Activated T-cell treated with anti-CD3 and anti-CD28 coated beads, Interleukin-2, amount 50 U/mL, for 1 hour (primary cell): Measurements from ENCODE around the gene SIX3.

ENCODE experiments used
- DNase-seq: peaks from one replicate; pipeline ENCODE4 v3.0.0-alpha.2; 2020

Gene SIX3

DNA sequence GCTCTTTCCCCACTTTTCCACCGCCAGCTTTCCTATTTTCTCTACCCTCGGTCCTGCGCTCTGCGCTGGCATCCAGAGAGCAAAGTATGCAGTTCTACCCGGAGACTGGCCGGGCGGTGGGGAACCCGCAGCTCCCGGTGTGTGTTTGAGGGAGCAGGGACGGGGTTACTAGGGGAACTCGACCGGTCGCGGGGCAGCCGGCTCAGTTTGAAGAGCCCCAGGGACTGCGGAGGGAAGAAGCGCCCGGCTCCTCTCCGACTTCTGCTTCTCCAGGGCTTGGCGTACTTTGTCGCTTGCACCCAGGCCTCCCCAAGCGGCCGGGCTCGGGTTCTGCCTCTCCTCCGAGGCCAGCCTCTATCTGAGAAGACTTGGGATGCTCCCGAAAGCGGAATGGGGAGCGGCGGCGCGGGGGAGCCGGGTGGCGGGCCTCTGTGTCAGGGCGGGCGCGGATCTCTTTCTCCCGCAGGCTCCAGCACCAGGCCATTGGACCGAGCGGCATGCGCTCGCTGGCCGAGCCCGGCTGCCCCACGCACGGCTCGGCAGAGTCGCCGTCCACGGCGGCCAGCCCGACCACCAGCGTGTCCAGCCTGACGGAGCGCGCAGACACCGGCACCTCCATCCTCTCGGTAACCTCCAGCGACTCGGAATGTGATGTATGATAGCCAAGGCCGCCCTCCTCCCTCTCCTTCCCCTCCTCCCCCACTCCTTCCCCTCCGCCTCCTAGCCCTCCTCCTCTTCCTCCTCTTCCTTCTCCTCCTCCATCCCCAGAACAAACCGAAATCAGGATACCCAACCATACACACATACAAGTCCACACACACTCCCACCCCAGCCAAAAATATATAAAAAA, 2.8 kb downstream of the SIX3 start:
- no peak for DNase-seq

DNA sequence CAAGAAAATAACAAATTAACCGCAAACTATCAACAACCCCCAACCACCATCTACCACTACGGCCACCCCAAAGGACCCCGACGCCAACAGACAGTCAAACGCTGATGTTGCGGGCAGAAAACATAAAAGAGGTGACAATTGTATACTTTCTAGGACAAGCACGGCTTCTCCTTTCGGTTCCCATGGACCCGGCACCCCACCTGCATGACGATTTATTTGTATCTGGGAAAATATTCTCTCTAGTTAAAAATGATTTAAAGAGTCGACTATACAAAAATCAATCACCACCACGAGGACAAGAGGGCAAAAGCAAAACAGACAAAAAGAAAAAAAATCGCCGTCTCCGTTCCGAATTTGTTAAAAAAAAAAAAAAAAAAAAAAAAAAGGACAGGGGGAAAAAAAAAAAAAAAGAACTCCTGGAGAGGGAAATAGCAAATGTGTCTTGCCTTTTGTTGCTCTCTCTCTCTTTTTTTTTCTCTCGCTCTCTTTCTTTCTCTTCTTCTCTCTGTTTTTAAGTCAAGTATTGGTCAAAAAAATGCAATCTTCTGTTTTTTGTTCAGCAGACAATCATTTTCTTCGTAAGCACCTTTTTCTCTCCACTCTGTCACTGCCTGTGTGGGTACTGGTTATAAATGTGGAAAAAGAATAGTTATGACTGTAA, 3.6 kb downstream of the SIX3 start:
- DNase-seq, result no peak

DNA sequence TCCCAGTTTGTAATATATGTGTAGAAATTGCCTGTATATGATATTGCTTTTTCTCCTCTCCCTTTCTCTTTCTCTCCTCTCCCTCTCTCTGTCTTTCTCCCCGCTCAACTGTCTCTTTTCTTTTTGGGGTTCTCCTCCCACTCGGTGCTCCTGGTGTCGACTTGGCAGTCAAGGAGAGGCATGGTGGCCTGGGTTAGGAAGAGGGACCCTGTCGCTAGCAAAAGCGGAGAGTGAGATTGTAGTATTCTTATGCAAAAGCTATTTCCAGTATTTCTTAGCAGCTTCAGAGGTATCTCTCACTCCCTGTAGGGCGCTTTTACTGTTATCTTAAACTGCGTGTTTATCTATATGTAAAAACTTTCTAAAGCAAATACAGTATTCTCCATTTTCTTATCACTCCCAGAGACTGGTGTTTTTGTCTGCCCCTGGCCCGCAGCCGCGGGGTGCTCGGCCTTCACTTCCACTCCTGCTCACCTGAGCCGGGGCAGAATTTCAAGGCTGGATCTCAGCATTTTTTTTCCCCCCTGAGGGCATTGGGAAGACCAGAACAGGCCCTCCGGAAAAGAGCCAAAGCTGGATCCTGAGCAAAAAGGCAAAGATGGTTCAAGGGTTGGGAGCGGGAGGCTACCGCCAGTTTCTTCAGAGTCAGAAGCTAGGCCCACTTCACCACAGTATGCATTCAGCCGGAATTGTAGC, 4.3 kb downstream of the SIX3 start:
- DNase-seq, result no peak

DNA sequence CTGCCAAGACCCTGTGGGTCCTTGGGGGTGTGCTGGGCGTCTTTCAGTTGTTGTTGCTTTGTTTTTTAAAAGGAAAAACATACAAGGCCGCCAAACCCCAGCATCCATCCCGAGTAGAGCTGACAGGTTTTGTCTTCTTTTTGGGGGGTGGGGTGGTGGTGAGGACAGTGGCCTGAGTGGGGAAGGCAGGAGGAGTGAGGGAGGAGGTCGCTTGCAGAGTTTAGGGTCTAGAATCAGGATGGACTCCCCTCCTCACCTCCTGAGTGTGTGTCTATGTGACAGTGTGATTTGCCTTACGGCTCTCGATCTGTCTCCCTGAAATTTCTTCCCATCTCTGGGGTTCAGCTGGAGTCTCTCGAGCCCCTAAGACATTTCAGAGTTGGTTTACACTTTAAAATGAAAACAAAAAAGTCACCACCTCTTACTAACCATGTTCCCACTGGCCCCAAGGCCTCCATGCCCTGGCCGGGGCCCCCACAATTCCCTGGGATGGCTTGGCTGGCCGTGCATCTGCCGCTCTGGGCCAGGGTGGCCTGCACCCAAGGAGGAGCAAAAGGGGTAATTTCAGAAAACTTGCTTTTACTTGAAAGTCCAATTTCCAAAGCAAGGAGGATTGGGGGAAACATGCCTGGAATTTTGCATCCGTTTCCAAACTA, 5.0 kb downstream of the SIX3 start:
- no peak for DNase-seq

DNA sequence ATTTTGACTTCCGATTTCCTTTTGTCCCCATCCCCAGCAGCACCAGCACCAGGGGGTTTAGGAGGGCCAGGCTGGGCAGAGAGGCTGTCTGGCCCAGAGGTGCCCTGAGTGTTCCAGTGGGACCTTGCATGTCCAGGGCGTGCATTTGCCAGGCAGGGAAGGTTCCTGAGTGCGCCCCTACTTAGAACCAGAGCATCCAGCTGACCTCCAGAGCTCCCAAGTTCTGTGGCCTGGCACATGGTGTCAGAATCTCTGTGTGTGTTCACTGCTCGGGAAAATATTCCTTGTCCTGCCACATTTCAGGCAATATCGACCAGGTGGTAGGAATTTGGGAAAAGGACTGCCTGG, 5.5 kb downstream of the SIX3 start:
- DNase-seq, result no peak

DNA sequence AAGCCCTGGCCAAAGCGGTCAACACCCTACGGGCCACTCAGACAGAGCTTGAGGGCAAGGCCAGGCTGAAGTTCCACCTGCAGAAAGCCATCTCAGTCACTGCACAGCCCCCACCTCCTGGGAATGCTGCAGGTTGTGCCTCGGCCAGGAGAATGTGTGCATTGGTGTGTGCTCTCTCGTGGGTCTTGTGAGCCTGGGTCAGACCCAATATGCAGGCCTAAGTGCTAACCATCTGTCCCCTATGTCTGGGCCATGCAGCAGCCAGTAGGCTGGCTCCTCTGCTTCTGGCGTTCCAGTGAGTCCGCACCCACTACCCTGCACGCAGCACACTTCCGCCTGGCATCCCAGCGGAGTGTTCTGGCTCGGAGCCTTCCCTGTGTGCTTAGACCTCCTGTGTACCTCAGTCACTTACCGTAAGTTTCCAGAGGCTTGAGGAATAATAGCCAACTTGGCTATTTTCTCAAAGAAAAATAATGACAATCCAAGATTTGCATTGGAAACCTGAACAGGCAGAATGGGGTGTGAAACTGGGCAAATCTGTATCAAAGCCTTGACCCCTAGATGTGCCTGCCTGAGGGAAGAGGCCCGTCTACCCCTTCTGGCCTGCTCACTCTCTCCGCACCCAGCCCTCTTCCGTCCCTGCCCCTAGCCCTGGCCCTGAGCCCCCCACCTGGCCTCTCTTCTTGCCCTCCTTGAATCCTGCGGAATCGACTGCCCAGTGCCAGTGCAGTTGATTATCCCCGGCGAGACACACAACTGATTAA, 7.2 kb downstream of the SIX3 start:
- DNase-seq, result no peak

DNA sequence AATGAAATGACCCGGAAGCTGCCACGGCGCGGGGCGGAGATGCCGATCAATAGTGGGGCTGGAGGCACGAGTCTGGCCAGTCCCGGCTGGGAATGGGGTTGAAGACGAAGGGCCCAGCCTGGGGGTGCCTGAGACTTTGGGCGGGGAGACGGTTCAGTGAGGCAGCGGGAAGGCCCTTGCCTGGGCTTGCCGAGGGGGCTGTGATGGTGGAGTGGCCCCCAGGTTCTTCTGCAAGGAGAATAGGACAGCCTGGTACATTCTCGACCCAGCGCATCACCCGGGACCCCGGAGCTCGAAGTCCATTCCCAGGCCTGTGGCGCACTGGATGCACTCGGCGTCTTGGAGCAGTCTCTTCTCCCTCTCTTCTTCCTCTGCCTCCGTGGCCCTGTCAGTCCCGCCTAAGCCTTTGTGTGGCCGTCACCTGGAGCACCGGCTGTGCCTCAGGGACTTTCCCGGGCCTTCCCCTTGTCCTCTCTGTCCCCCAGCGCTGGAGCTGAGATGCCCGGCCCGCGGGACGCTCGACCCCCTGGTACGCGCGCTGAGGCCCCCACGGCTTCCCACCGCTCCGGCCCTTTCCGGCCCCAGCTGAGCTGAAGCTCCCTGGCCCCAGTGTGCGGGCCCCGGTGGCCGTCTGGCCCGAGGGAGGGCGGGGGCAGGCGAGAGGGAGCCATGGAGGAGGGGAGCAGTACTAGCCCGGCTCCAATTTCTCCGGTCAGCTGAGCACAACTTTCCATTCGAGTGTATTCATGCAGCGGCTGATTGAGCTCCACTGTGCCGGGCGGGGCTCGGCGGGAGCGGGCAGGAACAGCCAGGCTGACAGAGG, 8.0 kb downstream of the SIX3 start:
- no peak for DNase-seq

DNA sequence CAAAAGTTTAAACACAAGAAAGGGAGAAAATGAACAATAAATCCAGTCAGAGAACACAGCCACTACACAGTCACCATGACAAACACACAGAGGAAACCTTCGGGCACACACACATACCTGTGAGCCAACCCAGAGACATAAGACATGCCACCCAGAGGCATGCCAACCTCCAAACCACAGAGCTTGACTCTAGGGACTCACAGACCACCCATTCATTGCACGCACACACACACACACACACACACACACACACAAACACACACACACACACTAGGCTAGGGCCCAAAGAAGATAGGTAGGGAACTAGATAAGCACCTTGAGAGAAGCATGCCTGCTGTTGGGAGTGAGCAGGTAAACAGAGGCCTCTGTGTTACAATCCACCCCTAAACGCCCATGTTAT, 9.1 kb downstream of the SIX3 start:
- DNase-seq, result no peak

DNA sequence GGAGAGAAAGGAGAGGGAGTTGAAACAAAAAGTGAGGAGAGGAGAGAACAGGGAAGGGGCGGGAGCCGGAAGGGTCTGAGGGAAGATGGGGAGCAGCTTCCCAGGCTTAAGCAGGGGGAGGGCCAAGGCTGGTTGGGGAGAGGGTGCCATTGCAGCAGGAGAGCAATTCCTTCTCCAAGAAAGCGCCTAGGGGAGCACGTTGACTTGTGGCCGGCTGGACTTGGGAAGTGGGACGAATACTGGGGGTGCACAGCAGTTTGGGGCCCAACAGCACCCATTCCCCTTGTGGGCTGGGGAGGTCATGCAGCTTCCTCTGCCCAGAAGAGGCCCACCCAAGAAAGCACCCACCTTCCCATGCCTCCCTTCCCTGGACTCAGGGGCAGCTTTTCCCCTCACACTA, 9.6 kb downstream of the SIX3 start:
- no peak for DNase-seq

DNA sequence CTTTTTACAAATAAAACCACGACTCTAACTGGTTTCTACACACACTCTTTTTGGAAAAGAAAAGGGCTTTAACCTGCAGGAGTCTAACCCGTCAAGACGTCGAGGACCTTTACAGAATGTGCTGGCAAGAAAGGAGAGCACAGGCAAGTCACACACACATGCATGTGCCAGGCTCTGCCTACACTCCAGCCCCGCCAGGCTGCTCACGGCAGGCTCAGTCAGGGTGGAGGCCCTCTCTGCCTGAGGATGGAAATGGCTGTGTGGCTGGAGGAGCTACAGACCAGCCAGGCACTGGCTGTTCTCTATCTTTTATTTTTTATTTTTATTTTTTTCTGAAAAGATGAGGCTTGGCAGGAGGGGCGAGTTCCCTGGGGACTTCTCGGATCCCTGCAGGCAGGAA, 10.2 kb downstream of the SIX3 start:
- DNase-seq, result no peak

DNA sequence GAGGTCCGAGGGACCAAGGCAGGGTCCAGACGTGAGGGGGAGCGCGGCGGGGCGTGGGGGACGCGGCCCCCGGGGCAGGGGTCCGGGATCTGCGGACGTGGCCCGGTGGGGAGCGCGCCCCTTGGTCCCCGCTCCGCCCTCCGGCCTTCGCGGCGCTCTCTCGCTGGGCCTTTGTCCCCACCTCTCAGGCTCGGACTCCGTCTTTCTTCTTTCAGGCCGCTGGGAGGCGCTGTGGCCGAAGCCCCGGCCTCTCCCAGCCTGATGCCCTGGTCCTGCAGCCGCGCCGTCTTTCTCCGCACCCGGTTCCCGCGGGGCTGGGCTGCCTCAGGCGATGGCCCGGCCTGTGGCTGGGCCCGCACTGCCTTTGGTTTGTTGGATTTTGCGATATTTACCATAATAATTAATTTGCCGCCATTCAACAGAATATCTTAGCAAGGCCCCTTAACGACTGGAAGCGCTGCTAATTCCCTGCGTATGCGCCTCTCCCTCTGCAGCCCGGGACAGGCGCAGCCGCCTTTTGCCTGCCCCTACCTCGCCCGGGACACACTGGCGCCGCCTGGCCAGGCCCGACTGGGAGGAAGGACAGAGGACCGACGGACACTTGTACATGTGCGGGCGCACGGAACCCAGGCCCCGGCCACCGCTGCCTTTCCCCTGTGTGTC, 10.8 kb downstream of the SIX3 start:
- no peak for DNase-seq

DNA sequence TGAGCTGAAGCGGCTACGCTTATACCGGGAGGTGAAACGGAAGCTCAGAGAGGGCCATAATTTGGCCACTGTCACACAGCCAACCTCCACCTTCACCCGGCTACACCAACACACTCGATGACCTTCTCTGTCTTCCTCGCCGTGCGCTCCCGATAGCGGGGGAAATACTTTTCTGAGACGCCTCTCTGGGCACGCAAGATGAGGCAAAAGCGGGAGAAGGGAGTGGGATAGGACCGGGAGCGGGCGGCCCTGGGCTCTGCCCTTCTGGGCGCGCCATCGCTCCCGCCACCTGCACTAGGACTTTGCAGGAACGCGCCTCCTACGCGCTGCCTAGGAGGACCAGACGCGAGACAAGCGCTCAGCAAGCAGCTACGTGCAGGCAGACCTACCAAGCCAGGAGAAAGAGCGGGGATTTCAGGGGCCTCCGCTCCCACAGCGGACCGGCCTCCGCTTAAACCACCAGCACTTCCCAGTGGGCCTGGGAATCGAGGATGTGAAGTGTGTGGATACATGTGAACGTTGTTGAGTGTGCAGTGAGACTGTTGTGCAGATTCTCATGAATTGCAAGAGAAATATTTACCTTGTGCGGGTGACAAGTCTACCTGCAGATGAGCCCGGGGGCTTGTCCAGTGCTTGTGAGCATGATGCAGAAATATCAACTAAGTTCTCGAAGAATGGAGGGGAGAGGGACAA, 11.4 kb downstream of the SIX3 start:
- DNase-seq, result no peak

DNA sequence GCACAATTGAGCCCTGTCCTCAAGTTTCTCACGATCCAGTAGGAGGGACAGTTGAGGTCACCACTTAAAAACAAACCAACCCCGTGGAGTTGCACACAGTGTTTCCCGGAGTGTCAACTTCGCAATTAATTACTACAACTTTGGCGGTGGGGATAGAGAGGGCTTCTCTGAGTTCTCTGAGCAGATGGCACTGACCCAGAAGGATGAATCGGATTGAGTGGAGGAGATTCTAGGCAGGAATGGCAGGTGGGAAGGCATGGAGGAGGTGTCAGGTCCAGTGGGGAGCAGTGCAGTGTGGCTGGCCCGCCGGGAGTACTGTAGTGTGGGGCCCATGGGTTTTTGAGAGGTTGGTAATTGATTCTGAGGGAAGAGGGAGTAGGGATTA, 12.0 kb downstream of the SIX3 start:
- no peak for DNase-seq

DNA sequence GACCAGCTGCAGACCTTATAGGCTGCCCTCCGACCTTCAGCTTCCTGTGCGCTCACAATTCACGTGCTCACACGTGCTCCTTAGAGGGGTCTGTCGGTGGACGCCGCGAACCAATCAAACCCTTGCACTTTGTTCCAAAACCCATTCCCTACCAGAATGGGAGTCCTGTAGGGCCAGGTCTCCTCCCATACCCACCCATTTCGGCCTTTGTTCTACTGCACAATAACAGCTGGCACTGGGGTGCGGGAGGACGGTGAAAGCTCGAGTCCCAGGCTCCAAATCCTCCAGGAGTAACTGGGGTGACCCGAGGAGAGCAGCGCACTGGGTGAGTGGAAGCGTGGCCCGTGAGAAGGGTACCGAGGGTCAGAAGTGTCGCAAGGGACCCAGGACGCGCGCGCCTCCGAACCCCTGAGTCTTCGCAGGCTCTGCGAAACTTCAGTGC, 13.0 kb downstream of the SIX3 start:
- DNase-seq, result no peak

DNA sequence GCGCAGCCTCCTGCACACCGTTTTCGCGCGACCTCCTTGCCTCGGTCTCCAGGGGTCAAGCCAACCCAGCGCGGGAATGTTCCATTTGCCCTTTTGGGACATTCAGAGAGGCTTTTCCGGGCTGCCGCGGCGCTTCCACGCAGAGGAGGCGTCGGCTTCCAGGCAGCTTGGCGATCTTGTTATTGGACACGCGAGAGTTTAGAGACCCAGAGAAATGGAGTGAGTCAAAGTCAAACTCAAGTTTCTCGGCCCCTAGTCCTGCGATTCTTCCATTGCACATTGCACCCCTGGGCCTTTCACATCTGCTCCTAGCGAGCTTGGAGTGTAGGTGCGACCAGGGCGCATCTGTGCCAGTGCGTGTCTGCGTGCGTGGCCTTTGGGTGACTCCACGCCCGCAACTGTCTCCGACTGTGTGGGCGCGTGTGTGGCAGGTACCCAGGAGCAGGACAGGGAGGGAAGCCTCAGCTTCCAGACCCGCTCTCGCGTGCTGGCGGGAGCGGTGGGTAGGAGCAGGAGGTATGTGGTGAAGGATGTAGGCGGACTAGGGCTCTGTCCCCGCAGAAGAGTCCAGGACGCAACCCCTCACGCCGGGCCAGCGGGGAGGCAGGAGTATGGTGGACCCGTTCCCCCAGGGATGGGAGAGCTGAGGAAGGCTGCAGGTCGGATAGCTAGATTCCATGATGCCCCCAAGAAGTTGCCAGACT, 13.5 kb downstream of the SIX3 start:
- DNase-seq, result no peak

DNA sequence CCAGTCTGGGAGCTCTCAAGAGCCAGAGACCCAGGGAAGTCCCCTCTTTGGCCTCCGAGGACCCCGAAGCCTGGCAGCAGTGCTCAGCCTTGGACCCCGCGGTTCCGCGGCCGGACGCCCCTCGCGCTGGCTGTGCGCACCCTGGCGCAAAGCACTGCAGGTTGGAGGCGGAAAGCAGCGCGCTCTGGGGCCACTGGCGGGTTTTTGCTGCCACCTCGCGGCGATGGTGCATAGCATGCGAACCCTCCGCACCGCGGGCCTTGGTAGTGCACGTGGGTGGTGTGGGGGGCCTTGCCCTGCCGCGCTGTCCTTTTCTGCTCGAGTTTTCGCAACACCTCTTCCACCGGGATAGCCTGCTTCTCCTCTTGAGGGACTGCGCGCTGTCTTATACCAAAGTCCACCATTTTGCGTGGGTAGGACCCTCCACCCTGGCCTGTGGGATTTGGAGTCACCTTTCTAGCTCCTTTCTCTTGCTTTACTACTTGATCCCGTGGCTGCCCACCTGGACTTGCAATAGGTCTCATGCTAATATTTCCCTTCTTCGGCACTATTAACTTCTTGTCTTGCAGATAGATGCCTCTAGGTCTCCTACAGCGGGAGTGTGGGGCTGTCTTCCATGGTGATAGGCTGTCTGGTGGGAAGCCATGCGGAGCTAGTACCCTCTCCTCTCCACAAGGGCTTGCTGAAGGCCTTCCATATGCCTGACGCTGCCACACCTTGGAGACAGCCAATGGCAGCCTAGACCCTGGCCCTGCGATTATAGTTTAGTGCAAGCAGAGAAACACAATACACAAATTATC, 14.3 kb downstream of the SIX3 start:
- peak; percentile 78 for DNase-seq

DNA sequence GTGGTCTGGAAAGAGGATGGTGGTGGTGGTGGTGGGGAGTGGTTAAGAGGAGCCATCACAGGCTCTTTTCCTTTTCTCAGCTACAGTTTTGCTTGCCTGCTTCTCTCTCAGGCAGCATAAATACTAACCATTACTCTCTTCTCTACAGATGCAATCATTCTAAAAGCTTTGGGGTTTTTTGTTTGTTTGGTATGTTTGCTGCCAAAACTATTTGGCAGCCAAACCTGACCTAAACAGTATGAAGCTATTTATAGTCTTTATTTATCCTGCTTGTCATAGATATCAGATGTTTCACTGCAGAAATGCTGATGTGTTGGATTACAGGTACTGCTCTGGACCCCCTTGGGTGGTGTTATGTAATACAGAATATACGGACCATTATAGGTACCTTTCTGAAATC, 15.3 kb downstream of the SIX3 start:
- no peak for DNase-seq

DNA sequence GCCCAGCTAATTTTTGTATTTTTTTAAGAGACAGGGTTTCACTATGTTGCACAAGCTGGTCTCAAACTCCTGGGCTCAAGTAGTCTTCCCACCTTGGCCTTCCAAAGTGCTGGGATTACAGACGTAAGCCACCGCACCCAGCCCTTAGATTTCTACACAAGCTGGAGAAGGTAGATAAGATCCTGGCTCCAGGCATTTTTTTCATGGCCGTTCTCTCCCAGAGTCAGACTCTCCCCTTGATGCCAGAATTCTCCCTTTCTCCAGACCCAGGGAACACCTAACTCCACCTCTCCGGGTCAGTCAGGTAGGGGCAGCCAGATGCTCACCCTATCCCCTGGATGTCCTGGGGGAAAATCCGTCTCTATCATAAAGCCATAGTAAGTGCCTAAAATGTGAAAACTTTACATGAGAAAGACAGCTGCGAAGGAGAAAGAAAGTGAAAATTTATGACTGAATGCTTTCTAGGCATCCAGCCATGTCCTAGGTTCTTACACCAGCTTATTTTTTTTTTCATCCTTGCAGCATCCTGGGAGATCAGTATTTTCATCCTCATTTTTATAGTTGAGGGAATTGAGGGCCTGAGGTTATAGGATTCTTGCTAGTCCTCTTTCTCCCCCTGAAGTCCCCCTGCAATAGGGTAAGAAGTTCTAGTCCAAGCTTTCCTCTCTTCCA, 16.3 kb downstream of the SIX3 start:
- no peak for DNase-seq

DNA sequence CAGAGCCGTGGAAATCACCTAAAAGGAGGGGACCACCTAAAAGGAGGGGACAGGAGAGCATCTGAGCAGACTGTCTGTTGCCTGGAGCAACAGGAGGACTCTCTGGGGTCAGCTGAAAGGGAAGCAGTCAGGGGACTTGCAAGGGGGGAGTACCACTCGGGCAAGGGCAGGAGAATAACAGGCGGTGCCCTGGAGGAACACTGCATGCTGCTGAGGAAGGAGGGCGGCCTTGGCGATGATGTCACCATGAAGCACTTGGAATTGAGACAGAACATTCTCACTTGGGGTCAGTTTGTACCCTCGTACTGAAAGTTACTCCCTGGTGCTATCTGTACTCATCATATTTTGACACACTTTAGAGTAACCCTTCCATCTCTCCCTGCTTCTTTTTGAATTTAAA, 18.4 kb downstream of the SIX3 start:
- DNase-seq, result no peak
